Epidermal melanocyte (primary cell): ENCODE data around the gene SLC10A3.

Source experiments
- DNase-seq: peaks from one replicate; pipeline ENCODE4 v3.0.0; 2011; ENCODE audit warnings: low spot score; ENCODE audit not compliant: insufficient read length

SLC10A3 gene, protein sequence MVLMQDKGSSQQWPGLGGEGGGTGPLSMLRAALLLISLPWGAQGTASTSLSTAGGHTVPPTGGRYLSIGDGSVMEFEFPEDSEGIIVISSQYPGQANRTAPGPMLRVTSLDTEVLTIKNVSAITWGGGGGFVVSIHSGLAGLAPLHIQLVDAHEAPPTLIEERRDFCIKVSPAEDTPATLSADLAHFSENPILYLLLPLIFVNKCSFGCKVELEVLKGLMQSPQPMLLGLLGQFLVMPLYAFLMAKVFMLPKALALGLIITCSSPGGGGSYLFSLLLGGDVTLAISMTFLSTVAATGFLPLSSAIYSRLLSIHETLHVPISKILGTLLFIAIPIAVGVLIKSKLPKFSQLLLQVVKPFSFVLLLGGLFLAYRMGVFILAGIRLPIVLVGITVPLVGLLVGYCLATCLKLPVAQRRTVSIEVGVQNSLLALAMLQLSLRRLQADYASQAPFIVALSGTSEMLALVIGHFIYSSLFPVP

GRCh38 chrX:154490414-154491083 is at the start of gene SLC10A3:
Gene SLC10A3 (minus strand): TSS chrX:154490629. CDS start chrX:154488940, 1,689 bp downstream.
- DNase-seq: peak; percentile 93

DNA sequence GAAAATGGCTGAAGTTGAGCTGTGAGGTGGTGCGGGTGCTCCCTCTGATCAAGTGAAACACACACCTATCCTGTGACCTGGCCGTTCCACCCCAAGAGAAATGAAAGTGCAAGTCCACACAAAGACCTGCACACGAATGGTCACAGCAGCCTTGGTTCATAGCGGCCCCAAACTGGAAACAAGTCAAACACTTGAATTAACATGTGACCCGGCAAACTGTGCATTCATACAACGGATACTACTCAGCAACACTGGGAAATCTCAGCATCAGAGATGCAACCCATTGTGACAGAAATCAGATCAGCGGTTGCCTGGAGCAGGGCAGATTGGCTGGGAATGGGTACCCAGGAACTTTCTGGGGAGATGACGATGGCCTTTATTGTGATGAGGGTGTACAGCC is 48.6 kb upstream of the SLC10A3 start:
- DNase-seq: no peak

GRCh38 chrX:154535892-154536291 is 45.5 kb upstream of the SLC10A3 start:
- DNase-seq: no peak

DNA sequence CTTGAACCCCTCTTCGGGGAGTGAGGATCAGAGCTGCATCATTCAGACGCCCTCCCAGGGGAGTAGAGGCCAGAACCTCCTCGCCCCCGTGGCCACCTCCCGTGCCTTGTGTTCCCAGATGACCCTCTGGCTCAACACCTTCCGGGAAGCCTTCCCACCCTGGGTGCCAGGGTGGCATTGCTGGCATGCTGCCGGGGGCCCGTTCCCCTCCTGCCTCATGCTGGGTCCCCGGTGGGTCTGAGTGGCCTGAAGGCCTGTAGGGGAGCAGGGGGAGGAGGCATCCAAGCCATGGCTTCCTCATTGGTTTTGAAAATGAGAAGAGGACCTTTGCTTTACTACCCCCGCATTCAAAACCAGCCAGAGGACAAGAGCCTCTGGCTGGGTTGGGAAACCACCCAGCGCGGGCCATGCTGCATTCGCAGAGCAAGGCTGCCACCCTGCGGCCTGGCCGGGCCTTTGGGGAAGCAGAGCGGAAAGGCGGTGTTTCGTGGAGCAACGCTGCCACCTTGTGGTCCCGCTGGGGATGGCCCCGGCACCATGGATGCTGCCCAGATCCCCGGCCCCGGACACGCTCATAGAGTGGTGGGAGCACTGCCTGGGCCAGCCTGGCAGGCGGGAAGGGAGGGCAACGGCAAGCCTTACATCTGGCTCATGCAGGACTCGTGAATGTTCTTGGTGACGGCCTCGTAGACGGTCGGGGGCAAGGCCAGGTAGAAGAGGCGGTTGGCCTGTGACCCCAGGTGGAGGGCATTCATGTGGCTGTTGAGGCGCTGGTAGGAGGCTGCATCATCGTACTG is 44.3 kb upstream of the SLC10A3 start:
- DNase-seq: peak; percentile 60

GRCh38 chrX:154532690-154533089 is 42.3 kb upstream of the SLC10A3 start:
- DNase-seq: no peak

GRCh38 chrX:154531626-154532025 is 41.2 kb upstream of the SLC10A3 start:
- DNase-seq: no peak

- DNase-seq: no peak
Measured at GRCh38 chrX:154530286-154530685, 39.9 kb upstream of the SLC10A3 start.

DNA sequence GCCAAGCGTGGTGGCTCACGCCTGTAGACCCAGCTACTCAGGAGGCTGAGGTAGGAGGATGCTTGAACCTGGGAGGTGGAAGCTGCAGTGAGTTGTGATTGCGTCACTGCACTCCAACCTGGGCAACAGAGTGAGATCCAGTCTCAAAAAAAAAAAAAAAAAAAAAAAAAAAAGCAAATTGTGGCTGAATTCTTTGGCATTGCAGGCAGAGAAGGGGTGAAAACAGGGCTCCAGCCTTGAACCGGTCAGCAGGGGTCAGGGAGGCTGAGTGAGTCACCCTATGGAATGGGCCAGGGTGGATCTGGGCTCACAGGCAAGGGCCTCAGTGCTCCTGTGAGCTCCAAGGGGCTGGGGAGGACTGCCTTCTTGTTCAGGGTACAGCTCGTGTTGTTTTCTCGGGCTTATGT is 38.8 kb upstream of the SLC10A3 start:
- DNase-seq: no peak

DNA sequence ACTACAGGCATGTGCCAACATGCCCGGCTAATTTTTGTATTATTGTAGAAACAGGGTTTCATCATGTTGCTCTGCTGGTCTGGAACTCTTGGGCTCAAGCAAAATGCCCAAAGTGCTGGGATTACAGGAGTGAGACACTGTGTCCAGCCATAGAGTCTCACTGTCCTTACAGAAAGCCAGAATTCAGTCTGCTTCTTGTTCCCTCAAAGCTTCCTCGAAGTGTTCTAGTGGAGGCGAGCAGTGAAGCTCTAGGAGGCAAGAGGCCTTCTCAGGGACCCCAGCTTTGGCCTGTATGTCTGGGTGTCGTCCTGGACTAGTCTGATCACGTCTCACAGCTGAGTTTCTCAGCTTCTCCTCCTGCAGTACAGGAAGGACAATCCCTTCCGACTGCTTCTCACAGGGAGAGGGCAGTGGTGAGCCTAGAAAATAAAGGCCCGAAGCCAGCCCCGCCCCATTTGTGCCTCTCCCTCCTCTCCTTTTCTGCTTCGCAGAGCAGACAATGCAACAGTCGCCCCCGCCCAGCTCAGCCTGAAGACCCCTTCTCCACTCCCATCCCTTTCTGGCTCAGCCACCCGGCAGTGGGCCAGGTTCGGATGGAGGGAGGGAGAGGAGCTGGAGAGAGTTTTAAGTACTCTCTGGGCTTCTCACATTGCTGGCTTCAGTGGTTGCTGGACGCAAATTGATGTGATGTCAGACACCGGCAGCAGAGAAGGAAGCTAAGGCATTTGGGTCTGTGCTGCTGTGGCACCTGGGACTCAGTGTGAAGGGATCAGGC is 36.7 kb upstream of the SLC10A3 start:
- DNase-seq: peak; percentile 65

- no peak for DNase-seq
Measured at GRCh38 chrX:154525606-154526490, 35.4 kb upstream of the SLC10A3 start.

GRCh38 chrX:154519389-154519788 is 29.0 kb upstream of the SLC10A3 start:
- no peak for DNase-seq

DNA sequence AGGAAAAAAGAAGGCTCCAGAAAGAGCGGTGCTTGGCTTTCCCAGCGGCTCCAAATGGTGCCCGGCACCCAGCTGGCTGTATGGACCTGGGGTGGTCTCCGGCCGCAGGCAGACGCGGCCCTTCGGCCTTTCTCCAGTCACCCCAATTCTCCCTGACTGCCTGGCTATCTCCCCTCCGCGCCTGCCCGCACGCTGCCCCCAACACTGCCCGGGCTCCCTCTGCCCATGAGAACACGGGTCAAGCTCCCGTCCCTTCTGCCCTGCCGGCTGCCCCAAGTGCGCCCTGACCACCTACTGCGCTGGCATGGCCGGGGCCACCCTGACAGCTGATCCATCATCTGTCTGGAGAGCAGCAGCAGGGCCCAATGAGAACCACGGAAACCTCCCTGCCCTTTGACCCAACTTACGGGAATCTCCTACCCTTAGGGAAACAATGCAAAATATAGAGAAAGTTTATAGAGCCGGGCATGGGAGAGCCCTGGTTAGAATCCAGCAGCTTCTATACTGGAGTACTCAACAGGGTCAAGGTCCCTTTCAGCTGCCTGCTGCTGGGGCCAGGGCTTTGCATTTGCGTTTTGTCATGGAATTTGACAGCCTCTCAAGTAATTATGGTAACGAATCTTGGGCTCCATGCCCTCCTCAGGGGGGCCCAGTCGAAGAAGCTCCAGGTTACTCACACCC is 26.8 kb upstream of the SLC10A3 start:
- DNase-seq: no peak

DNA sequence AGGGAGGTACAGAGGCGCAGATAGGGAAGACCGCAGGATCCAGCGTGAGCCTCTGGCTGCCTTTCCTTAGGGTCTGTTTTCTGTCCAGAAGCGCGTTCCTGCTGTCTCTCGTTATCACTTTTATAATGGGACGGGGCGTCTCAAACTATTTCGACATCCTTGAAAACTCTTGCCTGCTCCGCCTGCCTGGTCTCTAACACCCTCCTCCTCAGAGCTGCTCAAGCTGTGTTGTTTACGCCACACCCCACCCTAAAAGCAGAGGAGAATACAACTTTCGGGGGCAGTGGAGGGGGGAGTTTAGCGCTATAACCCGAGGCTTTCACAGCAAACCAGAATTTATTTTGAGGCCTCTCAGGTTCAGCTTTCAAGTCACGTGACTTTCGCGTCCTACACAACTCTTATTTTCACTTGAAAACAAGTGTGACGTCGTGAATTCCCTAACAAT is 26.2 kb upstream of the SLC10A3 start:
- DNase-seq: no peak

DNA sequence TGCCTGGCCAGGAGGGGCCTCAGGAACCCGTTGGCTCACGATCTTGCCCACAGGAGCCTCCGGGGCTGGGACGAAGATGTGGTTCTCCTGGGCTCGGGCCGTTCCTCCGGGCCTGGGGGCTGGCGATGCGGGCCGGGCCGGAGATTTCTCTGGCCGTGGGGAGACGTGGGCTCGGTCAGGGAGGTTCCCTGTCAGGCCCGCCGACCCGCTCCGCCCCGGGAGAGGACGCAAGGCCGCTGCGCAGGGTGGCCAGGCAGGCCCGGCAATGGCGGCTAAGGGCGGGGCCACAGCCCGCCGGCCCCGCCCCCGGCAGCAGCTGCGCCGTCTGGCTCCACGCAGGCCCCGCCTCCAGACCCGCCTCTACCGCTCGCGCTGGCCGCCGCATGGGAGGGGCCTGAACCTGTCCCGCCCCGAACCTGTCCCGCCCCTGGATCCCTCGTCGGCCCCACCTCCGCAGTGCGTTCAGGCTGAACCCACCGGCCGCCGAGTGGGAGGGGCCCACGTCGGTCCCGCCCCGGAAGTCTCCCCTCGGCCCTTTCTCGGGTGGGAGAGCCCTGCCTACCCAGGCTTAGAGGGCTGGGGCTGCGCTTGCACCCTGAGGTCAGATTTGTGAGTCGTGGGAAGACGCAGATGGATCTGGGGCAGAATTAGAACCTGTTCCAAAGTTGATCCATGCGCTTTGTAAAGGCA is 25.7 kb upstream of the SLC10A3 start, which contains the start of gene FAM3A:
TSS of gene FAM3A (minus strand) at position 267 of the 690 bp plus-strand sequence. CDS start 460 bp downstream, outside the sequence.
- no peak for DNase-seq

DNA sequence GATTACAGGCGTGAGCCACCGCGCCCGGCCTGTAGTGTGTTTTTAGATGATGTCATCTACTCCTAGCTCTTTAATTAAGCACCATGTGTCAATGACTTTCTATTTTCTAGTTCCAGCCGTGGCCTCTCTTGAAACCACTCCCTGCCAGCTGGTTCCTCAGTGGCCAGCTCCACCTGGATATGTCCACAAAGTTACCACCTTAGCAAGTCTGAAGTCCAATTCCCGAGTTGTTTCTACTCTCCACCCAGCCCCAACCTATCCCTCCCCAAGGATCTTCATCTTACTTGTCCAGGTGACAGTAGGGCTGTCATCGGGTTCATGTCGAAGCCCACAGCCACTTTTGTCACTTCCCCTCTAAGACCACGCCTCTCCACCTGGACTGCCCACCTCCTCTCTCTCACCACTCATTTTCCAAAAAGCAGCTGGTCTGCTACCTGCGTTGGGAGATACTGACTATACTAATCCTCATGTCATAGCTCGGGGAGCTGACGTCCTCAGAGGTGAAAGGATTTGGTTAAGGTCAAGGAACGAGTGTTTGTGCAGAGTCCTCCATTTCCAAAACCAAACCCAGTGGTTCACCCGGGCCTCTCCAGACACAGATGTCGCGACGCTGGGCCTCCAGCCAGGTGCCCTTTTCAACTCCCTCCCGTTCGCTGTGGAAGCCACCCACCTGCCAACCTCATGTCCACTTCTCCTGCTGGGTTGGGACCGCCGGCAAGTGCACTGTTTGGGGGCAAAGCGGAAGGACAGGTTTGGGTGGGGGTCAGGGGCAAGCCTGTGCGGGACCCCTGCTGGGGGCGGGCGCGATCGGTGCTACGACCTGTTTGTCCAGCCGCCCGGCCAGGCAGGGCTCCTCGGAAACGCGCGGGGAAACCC is 24.9 kb upstream of the SLC10A3 start:
- no peak for DNase-seq

DNA sequence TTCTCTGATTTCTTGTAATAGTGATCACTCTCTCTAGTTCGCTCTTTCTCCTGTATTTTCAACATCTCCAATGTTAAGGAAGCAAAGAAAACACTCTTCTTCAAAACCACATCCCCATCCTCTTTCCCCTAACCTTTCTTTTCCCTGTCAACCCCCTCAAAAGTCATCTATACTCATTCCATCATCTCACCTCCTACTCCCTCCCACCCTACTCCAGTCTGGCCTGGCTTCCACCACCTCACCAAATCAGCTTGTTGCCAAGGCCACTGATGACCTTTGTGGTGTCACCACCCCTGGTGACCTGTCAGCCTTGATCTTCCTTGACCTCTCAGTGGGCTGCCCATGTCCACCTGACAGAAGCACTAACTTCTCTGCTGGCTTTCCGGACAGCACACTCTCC is 23.3 kb upstream of the SLC10A3 start:
- no peak for DNase-seq

DNA sequence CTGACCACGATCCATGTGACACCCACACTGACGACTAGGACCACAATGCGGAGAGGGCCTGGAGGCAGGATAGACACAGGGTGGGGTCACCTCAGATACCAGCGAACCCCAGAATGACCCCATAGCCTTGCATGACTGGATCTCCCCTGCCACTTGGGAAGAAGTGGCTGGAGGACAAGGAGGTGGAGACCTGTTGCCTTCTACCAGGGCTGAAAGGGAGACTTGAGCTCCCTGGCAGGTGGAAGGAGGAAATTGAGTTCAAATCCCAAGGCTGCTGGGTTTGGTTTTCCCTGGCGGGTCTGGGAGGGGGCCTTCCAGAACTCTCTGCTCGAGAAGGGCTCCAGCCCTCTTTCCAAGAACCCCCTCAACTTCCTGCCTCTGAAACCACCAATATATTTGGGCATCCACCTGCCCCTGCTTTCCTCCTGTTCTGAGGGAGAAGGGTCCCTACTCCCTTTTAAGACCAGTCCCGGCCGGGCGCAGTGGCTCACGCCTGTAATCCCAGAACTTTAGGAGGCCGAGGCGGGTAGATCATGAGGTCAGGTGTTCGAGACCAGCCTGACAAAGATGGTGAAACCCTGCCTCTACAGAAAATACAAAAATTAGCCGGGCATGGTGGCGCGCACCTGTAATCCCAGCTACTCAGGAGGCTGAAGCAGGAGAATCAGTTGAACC is 22.6 kb upstream of the SLC10A3 start:
- no peak for DNase-seq
